Measurements from ENCODE around the gene CD47.

DNA sequence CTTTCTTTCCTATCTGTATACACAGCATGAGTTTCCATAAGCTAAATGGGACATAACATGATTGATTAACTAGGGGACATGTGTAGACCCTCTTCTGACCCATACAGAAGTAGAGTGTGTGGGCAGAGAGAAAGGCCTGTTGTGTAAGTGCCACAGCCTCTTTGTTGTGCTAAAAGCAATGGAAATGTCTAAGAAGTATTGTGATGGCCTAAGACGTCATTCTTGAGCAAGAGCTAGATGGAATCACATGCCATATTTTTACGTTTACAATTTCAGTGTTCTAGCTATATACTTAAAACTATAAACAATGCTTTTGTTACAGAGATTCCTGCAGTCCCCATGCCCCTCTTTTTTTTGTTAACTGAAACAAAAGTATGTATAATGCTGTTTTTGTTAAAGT, 61.9 kb downstream of the CD47 start:
- TF ChIP-seq, protein P1, sequence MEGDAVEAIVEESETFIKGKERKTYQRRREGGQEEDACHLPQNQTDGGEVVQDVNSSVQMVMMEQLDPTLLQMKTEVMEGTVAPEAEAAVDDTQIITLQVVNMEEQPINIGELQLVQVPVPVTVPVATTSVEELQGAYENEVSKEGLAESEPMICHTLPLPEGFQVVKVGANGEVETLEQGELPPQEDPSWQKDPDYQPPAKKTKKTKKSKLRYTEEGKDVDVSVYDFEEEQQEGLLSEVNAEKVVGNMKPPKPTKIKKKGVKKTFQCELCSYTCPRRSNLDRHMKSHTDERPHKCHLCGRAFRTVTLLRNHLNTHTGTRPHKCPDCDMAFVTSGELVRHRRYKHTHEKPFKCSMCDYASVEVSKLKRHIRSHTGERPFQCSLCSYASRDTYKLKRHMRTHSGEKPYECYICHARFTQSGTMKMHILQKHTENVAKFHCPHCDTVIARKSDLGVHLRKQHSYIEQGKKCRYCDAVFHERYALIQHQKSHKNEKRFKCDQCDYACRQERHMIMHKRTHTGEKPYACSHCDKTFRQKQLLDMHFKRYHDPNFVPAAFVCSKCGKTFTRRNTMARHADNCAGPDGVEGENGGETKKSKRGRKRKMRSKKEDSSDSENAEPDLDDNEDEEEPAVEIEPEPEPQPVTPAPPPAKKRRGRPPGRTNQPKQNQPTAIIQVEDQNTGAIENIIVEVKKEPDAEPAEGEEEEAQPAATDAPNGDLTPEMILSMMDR (conservative IDR thresholded peaks at IDR 0.05; ENCODE audit: low read depth, low read length) = no peak
- TF ChIP-seq EZH2 (IDR thresholded peaks at IDR 0.05; ENCODE audit: low read length, unreplicated experiment) (no peak), EZH2phosphoT487 (IDR thresholded peaks at IDR 0.05; ENCODE audit: borderline replicate concordance, low read length) (no peak)

Data from PC-3 (cell line).